Midbrain (tissue), 1 donor: ENCODE results near the gene HHIPL1.

Experiments used
- DNase-seq: peaks from one replicate; lab custom pipeline; 2025; lab: John Stamatoyannopoulos, UW

HHIPL1 gene

DNA sequence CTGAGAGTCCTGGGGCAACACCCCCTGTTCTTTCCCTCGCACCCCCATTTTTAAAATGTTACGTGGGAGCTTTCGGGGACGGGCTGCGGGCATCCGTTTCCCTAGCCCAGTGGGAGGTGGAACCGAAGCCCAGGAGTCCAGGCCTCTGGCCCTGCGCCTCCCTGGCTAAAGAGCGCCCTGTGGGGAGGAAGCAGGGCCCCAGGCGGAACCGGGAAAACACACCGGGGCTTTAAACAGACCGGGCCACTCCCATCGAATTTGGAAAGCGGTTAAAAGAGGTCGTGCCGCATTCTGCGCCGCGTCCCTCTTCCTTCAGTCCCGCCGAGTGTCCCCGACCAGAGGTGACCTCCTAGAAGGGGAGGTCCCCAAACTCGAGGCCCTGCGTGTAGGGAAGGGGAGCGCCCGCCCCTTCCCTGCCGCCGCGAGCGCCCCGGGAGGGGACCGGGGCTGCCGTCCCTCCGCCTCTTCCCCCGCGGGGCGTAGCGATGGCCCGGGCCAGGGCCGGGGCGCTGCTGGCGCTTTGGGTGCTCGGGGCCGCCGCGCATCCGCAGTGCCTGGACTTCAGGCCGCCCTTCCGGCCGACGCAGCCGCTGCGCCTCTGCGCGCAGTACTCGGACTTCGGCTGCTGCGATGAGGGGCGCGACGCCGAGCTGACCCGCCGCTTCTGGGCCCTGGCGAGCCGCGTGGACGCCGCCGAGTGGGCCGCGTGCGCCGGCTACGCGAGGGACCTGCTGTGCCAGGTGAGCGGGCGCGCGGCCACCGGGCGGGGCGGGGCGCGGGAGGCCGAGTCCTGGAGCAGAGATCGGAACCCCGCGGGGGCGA, at the start of gene HHIPL1:
Gene HHIPL1, plus strand, starts transcription at position 407 of the 822 bp plus-strand sequence. Its CDS starts 79 bp downstream, at position 486.
- no peak for DNase-seq

GRCh38 chr14:99595524-99595923, 49.4 kb upstream of the HHIPL1 start:
- DNase-seq = no peak

DNA sequence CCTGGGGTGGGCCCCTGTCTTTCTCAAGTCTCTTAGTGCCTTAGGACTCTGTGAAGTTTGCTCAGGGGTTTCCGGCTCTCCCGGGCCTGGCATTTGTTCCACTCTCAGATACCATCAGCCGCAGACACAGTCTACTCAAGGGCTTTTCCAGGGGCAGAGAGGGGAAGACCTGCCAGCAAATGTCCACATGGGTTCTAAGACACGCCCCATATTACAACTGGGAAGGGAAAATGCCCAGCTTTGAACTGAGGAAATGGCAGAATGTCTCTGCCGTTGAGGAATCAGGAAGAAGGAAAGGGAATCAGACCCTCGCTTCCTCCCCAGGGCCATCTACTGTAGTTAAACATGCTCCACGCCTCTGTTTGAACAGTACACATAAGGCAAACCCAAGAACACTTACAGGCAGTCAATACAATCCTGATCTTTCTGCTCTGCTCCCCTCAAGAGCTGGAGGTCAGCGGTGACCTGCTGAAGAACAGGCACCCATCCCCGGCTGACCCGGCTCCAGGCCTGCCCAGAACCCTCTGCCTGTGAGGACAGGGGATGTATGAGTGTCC, 48.8 kb upstream of the HHIPL1 start:
- no peak for DNase-seq

DNA sequence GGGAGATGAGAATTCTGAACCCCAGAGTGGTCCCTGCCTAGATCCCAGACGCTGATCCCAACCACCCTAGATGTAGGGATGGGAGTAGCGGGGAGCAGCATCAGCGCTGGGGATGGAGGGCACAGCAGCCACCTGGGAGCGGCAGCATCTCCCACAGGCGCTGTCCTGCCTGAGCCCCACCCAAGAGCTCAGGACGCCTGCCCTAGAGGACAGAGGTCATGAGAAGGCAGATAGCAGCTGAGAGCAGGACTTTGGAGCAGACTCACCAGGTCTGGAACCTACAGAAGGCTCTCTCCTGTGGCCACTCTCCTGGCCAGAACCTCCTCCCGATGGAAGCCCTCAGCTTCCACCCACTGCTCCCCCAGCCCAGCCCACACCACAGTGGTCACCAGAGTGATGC, 48.2 kb upstream of the HHIPL1 start:
- DNase-seq = no peak

GRCh38 chr14:99597911-99598600, 46.9 kb upstream of the HHIPL1 start:
- no peak for DNase-seq

DNA sequence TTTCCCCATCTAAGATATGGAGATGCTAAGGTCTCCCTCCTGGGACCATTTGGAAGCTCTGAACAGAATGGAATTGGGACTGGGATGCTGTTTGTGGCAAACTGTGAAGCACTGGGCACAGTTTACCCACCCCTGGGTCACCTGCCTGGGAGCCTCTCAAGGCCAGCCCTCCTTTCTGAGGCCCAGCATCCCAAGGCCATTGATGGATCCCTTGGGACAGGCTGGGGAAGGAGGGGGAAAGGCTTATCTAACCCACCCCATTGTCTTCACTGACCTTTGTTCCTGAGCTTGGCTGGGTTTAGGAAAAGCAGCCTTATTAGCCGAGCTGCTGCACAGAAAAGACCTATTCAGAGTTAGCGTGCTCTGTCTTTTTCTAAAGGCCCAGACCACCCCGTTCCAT, 46.2 kb upstream of the HHIPL1 start:
- DNase-seq = peak; percentile 24

DNA sequence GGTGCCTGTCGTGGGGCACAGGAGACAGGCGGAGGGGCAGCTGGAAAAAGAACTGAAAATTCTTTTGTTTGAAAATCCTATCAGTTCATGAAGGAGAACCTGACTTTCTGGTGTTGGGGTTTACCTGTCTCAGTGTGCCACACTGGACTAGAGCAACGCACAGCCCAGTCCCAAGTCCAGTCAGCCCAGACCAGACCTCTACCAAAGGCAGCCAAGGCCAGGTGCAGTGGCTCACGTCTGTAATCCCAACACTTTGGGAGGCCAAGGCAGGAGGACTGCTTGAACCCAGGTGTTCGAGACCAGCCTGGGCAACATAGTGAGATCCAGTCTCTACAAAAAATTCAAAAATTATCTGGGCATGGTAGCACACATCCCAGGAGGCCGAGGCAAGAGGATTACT, 45.5 kb upstream of the HHIPL1 start:
- no peak for DNase-seq

GRCh38 chr14:99600232-99600888, 44.6 kb upstream of the HHIPL1 start:
- no peak for DNase-seq

GRCh38 chr14:99601361-99601831, 43.5 kb upstream of the HHIPL1 start:
- peak; percentile 28 for DNase-seq

- DNase-seq = no peak
These were observed 42.7 kb upstream of the HHIPL1 start for GRCh38 chr14:99602054-99602787.

DNA sequence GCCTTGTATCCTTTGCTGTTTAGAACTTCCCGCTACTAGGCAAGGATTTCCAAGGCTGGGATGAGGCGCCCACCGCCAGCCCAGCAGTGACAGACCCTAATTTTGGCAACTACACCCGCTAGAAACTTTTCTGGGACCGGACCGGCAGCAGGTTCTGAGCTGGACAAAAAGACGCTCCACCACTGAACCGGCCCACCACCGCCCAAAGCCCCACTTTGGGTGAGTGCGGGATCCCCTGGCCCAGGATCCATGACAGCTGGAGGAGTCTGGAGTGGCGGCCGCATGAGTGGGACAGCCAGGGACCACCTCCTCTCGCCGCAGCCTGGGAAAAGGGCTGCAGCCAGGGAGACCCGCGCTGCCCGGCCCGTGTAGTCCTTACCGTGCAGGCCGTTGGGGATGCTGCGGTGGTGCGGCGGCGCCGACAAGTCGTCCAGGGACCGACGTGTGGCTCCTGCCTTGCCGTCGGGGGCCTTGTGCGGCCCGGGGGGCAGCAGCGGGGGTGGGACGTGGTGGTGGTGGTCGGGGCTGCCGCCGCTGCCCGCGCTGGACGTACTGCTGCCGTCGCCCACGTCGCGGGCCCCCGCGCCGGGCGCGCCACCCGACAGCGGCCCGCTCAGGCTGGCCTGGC, 42.0 kb upstream of the HHIPL1 start:
- no peak for DNase-seq

GRCh38 chr14:99603471-99604277, 41.3 kb upstream of the HHIPL1 start, which contains the start of gene CCDC85C:
CCDC85C (minus strand) TSS chr14:99604207; CDS start chr14:99603959, 248 bp downstream.
- DNase-seq = no peak

GRCh38 chr14:99604278-99604765, 40.6 kb upstream of the HHIPL1 start:
- DNase-seq = peak; percentile 96

- no peak for DNase-seq
These were observed 40.1 kb upstream of the HHIPL1 start for GRCh38 chr14:99604766-99605298.

- DNase-seq = peak; percentile 29
These were observed 39.5 kb upstream of the HHIPL1 start for GRCh38 chr14:99605299-99605961.

DNA sequence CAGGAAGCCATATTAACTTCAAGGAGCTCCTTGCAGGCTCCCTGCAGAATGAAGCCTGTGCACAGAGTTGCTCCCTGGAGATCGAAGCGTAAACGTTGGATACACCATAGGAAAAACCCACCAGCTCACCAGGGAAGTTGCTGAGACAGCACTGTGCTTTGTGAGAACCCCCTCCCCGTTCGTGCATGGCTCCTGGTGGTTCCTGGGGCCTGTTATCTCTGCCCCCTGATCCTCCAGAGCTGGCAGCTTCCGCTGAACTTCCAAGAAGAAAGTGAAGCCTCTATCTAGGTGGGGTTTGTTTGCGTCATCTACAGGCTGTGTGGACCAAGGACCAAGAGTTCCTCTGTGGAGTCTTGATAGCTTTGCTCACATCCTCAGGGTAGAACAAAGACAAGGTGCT, 38.6 kb upstream of the HHIPL1 start:
- DNase-seq = no peak

GRCh38 chr14:99608591-99608990, 36.3 kb upstream of the HHIPL1 start:
- DNase-seq = no peak

- DNase-seq = no peak
These were observed 35.4 kb upstream of the HHIPL1 start for GRCh38 chr14:99609245-99610170.
